HepG2 (cell line): ENCODE measurements around the gene AGMO. TPM values are rescaled to one million over a fixed set of nuclear protein-coding genes. Genes with fewer than 3 reads are reported as not detected.

ENCODE experiments used
- ATAC-seq: fragments of 200-7000 bp; cut with Tn5 transposase; 3 replicates; pipeline ENCODE4 v1.9.1; 2020; ENCODE audit warnings: mild to moderate bottlenecking, moderate library complexity
- BruUV-seq: library from RNA; stranded (reverse); fragments of 400-500 nt; replicated peaks from 2 replicates; lab custom pipeline; 2021; lab: Mats Ljungman, UMichigan
- CTCF ChIA-PET: fragments of 300-600 bp; formaldehyde crosslinking; extraction: SDS; loops from one replicate; lab custom pipeline; 2021; ENCODE audit warnings: low total read pairs, inconsistent platforms, low intra/inter-chr PET ratio; lab: Yijun Ruan, JAX
- POLR2A ChIA-PET: fragments of 350-600 bp; sonication (Branson Sonifier 250); formaldehyde crosslinking; loops from one replicate; lab custom pipeline; 2020; ENCODE audit warnings: antibody characterized with exemption, inconsistent platforms; lab: Yijun Ruan, JAX
- DNase-seq: peaks from one replicate; pipeline ENCODE4 v3.0.0-alpha.2; 2015; ENCODE audit warnings: low spot score
- FAIRE-seq: peaks from 3 replicates; lab custom pipeline; 2011; peaks lifted over from hg19 to GRCh38; lab: Jason Lieb, UNC
- H2AFZ ChIP-seq: one replicate; pipeline ENCODE4 v1.6.1; 2011; ENCODE audit warnings: low read length, inconsistent platforms
- H3K27ac ChIP-seq: fragments of 300-600 bp; 3 replicates; pipeline ENCODE4 v1.8.0; 2011; ENCODE audit warnings: mixed run types, mild to moderate bottlenecking, mixed read lengths, low read length, inconsistent platforms; ENCODE audit not compliant: insufficient read depth; ENCODE audit errors: extremely low read length
- H3K27me3 ChIP-seq, 2 experiments: fragments of 200-600 bp in 1 of 2; 2 replicates in 1 of 2; 3 replicates in 1 of 2; pipeline versions ENCODE4 v1.6.0 to v1.8.0; 2011; ENCODE audit warnings: low read length in 2 of 2, mild to moderate bottlenecking in 2 of 2, moderate library complexity in 2 of 2, inconsistent platforms in 1 of 2; ENCODE audit not compliant: insufficient read depth in 2 of 2, control insufficient read depth in 1 of 2
- H3K36me3 ChIP-seq, 2 experiments: fragments of 200-600 bp in 1 of 2; replicated peaks in 1 of 2; 2 replicates in 1 of 2; 3 replicates in 1 of 2; pipeline versions ENCODE4 v1.5.1 to v1.8.0; 2011; ENCODE audit warnings: low read length in 2 of 2, inconsistent platforms in 1 of 2; ENCODE audit not compliant: insufficient read depth in 2 of 2, control insufficient read depth in 1 of 2
- H3K4me1 ChIP-seq: 2 replicates; pipeline ENCODE4 v1.5.1; 2012; ENCODE audit warnings: low read length, inconsistent platforms; ENCODE audit not compliant: insufficient read depth
- H3K4me2 ChIP-seq: 2 replicates; pipeline ENCODE4 v1.6.0; 2011; ENCODE audit warnings: low read depth, low read length, inconsistent platforms
- H3K4me3 ChIP-seq, 3 experiments: fragments of 200-600 bp in 1 of 3; sonication (generic), shearing (Covaris generic) in 1 of 3; replicated peaks in 1 of 3; 2 replicates each; pipeline ENCODE4 v1.5.1; 2011 to 2016; ENCODE audit warnings: low read length in 3 of 3, inconsistent platforms in 2 of 3, low read depth in 2 of 3, mild to moderate bottlenecking in 2 of 3, control low read depth in 1 of 3, mixed read lengths in 1 of 3; ENCODE audit not compliant: insufficient read depth in 1 of 3
- H3K79me2 ChIP-seq: one replicate; pipeline ENCODE4 v1.6.1; 2011; ENCODE audit warnings: low read length, inconsistent platforms; ENCODE audit not compliant: insufficient read depth
- H3K9ac ChIP-seq: 2 replicates; pipeline ENCODE4 v1.6.0; 2011; ENCODE audit warnings: mild to moderate bottlenecking, low read depth, low read length, inconsistent platforms; ENCODE audit not compliant: insufficient read depth
- H3K9me3 ChIP-seq: 2 replicates; pipeline ENCODE4 v1.5.1; 2012; ENCODE audit warnings: mild to moderate bottlenecking, low read length
- H4K20me1 ChIP-seq: 2 replicates; pipeline ENCODE4 v1.6.0; 2011; ENCODE audit warnings: inconsistent platforms, mild to moderate bottlenecking, low read length, moderate library complexity; ENCODE audit not compliant: insufficient read depth
- CSRNP2 ChIP-seq: sonication (generic); formaldehyde crosslinking; conservative IDR thresholded peaks from 2 replicates; pipeline ENCODE4 v1.8.0; 2022; ENCODE audit warnings: low read depth, missing genetic modification reagents
- DDIT3 ChIP-seq: sonication (generic); formaldehyde crosslinking; IDR thresholded peaks from 2 replicates; pipeline ENCODE4 v1.4.0; 2020; ENCODE audit warnings: mild to moderate bottlenecking, missing genetic modification reagents
- EEA1 ChIP-seq: sonication (generic); formaldehyde crosslinking; IDR thresholded peaks from 2 replicates; pipeline ENCODE4 v1.5.1; 2020; ENCODE audit warnings: mild to moderate bottlenecking, missing genetic modification reagents, borderline replicate concordance
- HMGXB3 ChIP-seq: sonication (generic); formaldehyde crosslinking; IDR thresholded peaks from 2 replicates; pipeline ENCODE4 v1.4.0; 2020; ENCODE audit warnings: missing genetic modification reagents, borderline replicate concordance
- KAT2B ChIP-seq: fragments of 150-350 bp; IDR thresholded peaks from 2 replicates; pipeline ENCODE4 v1.6.1; 2014; ENCODE audit warnings: low read depth, low read length, borderline replicate concordance
- KLF9 ChIP-seq: IDR thresholded peaks from 2 replicates; pipeline ENCODE4 v1.6.1; 2016; ENCODE audit warnings: low read depth
- NFRKB ChIP-seq: fragments of 450-650 bp; IDR thresholded peaks from 2 replicates; pipeline ENCODE4 v1.6.1; 2017
- PAX8 ChIP-seq: sonication (generic); formaldehyde crosslinking; IDR thresholded peaks from 2 replicates; pipeline ENCODE4 v1.8.0; 2022; ENCODE audit warnings: mild to moderate bottlenecking, missing genetic modification reagents, borderline replicate concordance
- PRDM10 ChIP-seq: sonication (generic); formaldehyde crosslinking; IDR thresholded peaks from 2 replicates; pipeline ENCODE4 v1.4.0; 2020; ENCODE audit warnings: low read depth, missing genetic modification reagents
- STAG1 ChIP-seq: sonication (generic); formaldehyde crosslinking; IDR thresholded peaks from 2 replicates; pipeline ENCODE4 v1.4.0; 2020; ENCODE audit warnings: missing genetic modification reagents
- ZNF276 ChIP-seq: sonication (generic); formaldehyde crosslinking; IDR thresholded peaks from 2 replicates; pipeline ENCODE4 v1.4.0; 2020; ENCODE audit warnings: mild to moderate bottlenecking, low read depth, missing genetic modification reagents
- ZNF556 ChIP-seq: sonication (generic); formaldehyde crosslinking; IDR thresholded peaks from 2 replicates; pipeline ENCODE4 v1.4.0; 2020; ENCODE audit warnings: mild to moderate bottlenecking, missing genetic modification reagents, borderline replicate concordance
- WGBS: methylation state at CpG from one replicate; pipeline ENCODE4 v1.1.6; 2017; ENCODE audit warnings: low lambda C conversion rate; 5-methylcytosine and 5-hydroxymethylcytosine counted together
- in situ Hi-C: cut with HindIII; loops from 2 replicates; pipeline ENCODE4 v1.10.0; 2017; ENCODE audit warnings: low pct_unique_long_range_greater_than_20kb; ENCODE audit not compliant: extremely low pct_ligation_motif_present
- intact Hi-C: fragments of 100-400 bp; cut with micrococcal nuclease; formaldehyde crosslinking; loops from one replicate; pipeline ENCODE4 v1.10.0; 2022; ENCODE audit not compliant: unreplicated experiment
- polyA plus RNA-seq, 8 experiments: library from polyadenylated mRNA; depleted of rRNA in 3 of 8; stranded (reverse) in 7 of 8; unstranded in 1 of 8; fragments of >200 nt; fragmentation: Illumina TruSeq in 4 of 8; extraction: Trizol in 4 of 8; gene quantifications; 2 replicates each; pipeline versions ENCODE4 v1.2.1 to v1.2.3, GENCODE V29; 2011 to 2016; ENCODE audit warnings: low read depth in 4 of 8, missing spikeins in 1 of 8, mixed read lengths in 1 of 8; ENCODE audit not compliant: insufficient read depth in 1 of 8
- total RNA-seq, 5 experiments: library from RNA; depleted of rRNA; stranded (reverse); fragments of >200 nt; fragmentation: Illumina TruSeq; extraction: Trizol; gene quantifications; 2 replicates each; pipeline ENCODE4 v1.2.3, GENCODE V29; 2016; ENCODE audit warnings: low read depth in 1 of 5

AGMO gene
- total and polyA plus RNA-seq, 2 of the 13 experiments (the other 11 are each of a cell fraction or from before 2014, with no cell fraction given) = 0.22 to 0.50 TPM

- TF ChIP-seq CSRNP2 (CRISPR knock-in tag) = no peak
- TF ChIP-seq NFRKB = no peak
- no peak for TF ChIP-seq EEA1
- TF ChIP-seq DDIT3 (CRISPR knock-in tag) = no peak
- TF ChIP-seq ZNF276 (CRISPR knock-in tag) = no peak
- TF ChIP-seq ZNF556 (CRISPR knock-in tag) = no peak
- TF ChIP-seq STAG1 (CRISPR knock-in tag) = no peak
Measured at GRCh38 chr7:15174485-15174884, 387.3 kb downstream of the AGMO start (continued).

- Histone ChIP-seq H3K4me3 (no peak overlapping the region), H3K9ac (no peak overlapping the region), H3K27me3 (no peaks in the 10 kb centered on the region), H4K20me1 (no peaks in the 10 kb centered on the region), H3K4me1 (no peaks in the 10 kb centered on the region), H2AFZ (no peak overlapping the region), H3K9me3 (peaks cover 50% of the 10 kb centered on the region), H3K4me2 (no peak overlapping the region), H3K36me3 (no peaks in the 10 kb centered on the region), H3K27ac (no peak overlapping the region), H3K79me2 (no peaks in the 10 kb centered on the region)
- intact Hi-C loops = no loop called here
- no peak for DNase-seq
- ChIA-PET CTCF (no interaction called here), POLR2A (no interaction called here)
- in situ Hi-C loops = no loop called here
- no peak for ATAC-seq
- 16% methylated on average over 4 of the region's 4 CpGs for WGBS
- no TSS peak for BruUV-seq
- FAIRE-seq = no peak
- no peak for TF ChIP-seq HMGXB3
- TF ChIP-seq KAT2B = no peak
- no peak for TF ChIP-seq KLF9 (CRISPR knock-in tag)
- no peak for TF ChIP-seq PAX8 (CRISPR knock-in tag)
- no peak for TF ChIP-seq PRDM10 (CRISPR knock-in tag)
Measured at GRCh38 chr7:15168489-15168888, 393.3 kb downstream of the AGMO start.
